Epithelial cell of proximal tubule (primary cell): ENCODE results near the gene FARP1. TPM values are rescaled to one million over a fixed set of nuclear protein-coding genes. Genes with fewer than 3 reads are reported as not detected.

Experiments
- DNase-seq: peaks from one replicate; pipeline ENCODE4 v3.0.0-alpha.2; 2011; ENCODE audit warnings: low read depth
- H3K4me3 ChIP-seq: 2 replicates; pipeline ENCODE4 v1.5.1; 2011; ENCODE audit warnings: low read depth, mild to moderate bottlenecking, low read length
- total RNA-seq: library from RNA; depleted of rRNA; stranded (reverse); fragments of >200 nt; gene quantifications from 2 replicates; pipeline ENCODE4 v1.2.3, GENCODE V29; 2015
- TF ChIP-seq, protein P1 (sequence below): conservative IDR thresholded peaks from 2 replicates; pipeline ENCODE4 v1.5.1; 2012; ENCODE audit warnings: low read depth, mild to moderate bottlenecking, low read length

The FARP1 gene
- total RNA-seq, 1 donor from 2014 or later: 97.0 TPM

DNA sequence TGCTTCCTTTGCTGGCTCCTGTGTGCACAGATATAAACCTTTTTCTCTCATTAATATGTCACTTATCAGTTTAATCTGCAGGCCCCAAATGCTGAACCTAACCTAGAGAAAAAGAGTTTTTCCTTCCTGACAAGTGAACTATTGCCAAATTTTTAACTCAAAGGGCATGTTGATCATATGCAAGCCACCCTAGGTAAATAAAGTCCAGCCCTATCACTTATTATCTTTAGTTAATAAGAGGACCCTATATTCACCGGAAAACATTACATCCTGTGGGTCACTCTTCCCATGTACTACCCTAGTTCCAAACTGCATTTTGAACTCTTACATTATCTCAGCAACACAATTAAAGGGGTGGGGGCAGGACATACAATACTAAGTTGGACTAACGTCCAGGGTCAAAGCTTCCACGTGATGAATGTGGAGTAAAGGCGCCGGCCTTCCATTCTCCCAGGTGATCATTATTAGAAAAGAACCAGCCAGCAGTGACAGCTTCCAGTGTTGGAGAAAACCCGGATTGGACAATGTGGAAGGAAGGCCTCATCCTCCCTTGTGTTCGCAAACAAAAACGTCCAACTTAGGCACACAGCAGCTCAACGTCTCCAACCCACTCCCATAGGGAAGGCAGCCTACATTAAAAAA is 347.4 kb downstream of the FARP1 start:
- TF ChIP-seq, protein P1, sequence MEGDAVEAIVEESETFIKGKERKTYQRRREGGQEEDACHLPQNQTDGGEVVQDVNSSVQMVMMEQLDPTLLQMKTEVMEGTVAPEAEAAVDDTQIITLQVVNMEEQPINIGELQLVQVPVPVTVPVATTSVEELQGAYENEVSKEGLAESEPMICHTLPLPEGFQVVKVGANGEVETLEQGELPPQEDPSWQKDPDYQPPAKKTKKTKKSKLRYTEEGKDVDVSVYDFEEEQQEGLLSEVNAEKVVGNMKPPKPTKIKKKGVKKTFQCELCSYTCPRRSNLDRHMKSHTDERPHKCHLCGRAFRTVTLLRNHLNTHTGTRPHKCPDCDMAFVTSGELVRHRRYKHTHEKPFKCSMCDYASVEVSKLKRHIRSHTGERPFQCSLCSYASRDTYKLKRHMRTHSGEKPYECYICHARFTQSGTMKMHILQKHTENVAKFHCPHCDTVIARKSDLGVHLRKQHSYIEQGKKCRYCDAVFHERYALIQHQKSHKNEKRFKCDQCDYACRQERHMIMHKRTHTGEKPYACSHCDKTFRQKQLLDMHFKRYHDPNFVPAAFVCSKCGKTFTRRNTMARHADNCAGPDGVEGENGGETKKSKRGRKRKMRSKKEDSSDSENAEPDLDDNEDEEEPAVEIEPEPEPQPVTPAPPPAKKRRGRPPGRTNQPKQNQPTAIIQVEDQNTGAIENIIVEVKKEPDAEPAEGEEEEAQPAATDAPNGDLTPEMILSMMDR: no peak
- no peak for DNase-seq
- H3K4me3 ChIP-seq: no peak overlapping the region

DNA sequence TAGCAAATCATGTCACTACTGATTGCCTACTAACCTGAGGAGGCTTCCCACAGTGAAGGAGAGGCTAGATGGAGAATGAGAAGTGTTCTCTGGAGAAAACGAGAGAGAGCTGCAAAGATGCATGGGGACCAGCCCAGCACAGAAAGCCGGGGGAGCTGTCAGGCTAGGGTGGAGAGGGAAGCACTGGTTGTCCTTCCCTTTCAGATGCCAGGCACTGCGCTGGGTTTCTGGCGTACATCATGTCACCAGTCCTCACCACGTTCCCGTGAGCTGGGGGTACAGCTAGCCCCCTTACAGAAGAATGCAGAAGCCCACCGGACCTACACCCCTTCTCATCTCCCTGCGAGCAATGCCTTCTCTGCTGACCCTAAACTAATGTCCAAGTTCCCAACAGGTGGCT is 348.0 kb downstream of the FARP1 start:
- DNase-seq: no peak
- TF ChIP-seq, protein P1: no peak
- H3K4me3 ChIP-seq: no peak overlapping the region

DNA sequence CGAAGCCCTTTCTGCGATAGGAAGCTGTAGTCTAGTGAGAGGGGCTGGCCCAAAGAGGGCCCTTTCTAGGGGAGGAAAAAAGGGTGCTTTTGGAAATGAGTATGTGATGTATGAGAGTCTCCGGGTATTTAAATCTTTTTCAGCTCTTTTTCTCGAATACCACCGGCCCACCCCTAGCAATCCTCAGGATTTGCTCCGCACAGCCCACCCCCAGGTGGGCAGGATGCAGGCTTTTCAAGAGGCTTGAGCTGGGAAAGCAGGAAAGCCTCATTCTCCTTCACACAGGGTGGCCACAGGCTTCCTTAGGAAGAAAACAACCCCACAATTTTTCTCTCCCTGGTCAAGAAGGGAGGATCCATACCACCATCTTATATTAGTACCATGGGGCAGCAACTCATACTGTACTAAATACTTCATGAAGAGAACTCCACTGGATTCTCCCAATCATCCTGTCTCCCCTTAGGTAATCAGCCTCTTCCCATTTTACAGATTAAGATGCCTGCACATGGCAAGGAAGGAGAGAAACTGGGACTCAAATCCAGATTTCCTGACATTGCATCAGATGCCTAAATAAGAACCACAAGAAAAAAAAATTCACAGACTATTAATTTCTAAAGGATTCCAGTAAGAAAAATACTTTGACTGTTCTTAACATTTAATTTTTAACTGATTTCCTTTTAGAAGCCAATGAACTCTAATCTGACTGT is 349.6 kb downstream of the FARP1 start:
- no peak for DNase-seq
- H3K4me3 ChIP-seq: no peak overlapping the region
- TF ChIP-seq, protein P1: no peak

DNA sequence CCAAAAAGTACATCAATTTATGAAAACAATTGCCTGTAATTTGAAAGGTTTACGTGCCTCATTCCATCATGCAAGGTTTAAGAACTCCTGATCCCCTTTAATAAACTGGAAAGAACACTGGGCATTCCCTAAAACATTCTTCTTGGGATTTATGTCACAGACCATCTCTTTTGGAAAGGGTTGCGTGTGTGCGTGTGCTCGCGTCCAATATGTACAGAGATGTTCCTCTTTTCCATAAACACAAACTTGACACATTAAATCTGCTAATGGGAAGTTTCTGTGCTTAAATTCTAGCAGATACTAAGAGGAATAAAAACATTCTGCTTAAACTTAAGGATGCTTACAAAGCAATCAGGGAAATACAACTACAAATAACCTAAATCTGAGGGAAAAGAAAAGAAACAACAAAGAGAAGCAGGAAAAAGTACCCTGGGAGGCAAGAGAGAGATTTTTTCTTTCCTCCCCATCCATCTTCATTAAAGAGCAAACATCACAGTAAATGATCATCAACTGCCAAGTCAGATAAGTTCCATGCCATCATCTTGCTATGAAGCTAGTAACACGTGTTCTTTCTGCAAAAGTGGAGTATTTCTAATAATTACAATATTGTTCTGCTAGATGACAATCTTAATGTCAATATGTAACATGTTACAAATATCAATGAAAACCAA is 350.3 kb downstream of the FARP1 start:
- TF ChIP-seq, protein P1: no peak
- H3K4me3 ChIP-seq: no peak overlapping the region
- no peak for DNase-seq

DNA sequence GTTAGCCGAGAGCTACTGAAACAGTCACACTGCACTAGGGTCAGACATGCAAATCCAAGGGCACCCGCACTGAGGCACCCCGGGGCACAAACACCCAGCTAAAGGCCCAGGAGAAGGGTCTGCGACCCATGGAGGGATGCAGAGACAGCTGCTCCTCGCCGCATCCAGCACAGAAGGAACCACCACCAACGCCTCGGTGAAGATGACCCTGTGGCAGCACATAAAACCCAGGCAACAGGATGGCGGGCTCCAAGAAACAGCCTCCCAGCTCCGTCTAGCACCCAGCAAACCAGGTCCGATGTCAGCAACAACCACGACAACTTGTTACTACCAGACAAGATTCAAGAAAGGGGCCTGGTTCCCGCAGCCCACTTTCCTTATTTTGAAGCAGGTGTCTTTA is 351.9 kb downstream of the FARP1 start:
- no peak overlapping the region for H3K4me3 ChIP-seq
- DNase-seq: no peak
- TF ChIP-seq, protein P1: no peak

DNA sequence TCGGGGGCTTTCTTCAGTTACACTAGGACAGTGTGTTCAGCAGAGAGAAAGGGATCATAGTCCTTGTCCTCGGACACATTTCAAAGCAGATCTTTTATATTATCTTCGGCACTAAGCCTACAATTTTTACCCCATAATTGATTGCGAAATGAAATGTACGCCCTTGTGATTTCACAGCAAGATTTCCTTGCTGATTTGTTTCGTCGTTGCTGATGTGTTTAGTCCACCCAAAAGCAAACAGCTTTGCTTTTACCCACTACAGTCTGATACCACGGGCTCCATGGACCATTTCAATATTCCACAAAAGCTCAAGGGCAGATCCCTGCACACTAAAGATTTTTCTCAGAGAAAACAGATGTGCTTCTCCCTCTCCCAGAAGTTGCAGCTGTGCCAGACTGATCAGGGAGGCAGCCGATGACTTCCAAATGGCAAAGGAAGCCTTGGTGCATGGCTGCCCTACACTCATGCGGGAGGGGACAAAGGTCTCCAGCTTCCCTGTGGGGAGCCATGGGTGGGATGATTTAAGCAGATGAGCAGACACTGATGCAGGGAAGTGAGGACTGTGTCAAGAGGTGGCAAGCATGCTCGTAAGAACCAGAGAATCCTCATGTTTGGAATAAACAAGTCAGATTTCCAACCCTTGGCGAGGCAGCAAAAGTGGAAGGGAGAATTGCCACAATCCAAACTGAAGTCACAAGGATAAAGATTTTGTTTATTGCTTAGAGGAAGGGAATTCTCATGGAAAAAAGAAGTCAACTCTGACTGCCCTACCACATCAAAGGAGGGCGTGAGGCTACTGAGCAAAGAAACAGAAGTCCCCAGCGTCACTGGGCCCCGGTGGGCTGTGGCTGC is 353.0 kb downstream of the FARP1 start:
- no peak overlapping the region for H3K4me3 ChIP-seq
- DNase-seq: no peak
- TF ChIP-seq, protein P1: no peak
